NCI-H460 (cell line): Measurements from ENCODE around the gene LCOR. TPM values are rescaled to one million over a fixed set of nuclear protein-coding genes. Genes with fewer than 3 reads are reported as not detected.
A peak's percentile ranks its signal among the peaks of the same experiment; 100 is the strongest.

ENCODE experiments used
- DNase-seq: peaks from one replicate; pipeline ENCODE4 v3.0.0-alpha.2; 2016; ENCODE audit warnings: low read depth; ENCODE audit errors: extremely low read depth
- total RNA-seq: library from RNA; depleted of rRNA; stranded (reverse); fragments of >200 nt; shearing (Covaris generic); gene quantifications from 2 replicates; pipeline ENCODE4 v1.2.3, GENCODE V29; 2014

The LCOR gene
- total RNA-seq, 1 experiment from 2014 or later: 16.2 TPM

DNA sequence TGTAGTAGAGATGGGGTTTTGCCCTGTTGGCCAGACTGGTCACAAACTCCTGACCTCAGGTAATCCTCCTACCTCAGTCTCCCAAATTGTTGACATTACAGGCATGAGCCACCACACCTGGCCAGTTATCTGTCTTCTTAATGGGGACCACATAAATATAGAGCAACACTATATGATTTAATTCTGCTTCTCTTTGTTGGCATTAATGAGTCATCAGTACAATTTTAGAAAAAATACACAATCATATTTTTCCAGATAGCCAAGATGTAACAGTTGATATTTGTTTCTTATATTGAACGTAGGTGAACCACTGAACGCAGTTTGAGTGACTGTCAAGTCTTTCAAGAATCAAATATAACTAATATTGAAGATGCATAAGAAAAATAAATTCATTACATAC, 48.5 kb downstream of the LCOR start:
- no peak for DNase-seq

- no peak for DNase-seq
Observed at GRCh38 chr10:96889415-96890171, 57.5 kb downstream of the LCOR start.

DNA sequence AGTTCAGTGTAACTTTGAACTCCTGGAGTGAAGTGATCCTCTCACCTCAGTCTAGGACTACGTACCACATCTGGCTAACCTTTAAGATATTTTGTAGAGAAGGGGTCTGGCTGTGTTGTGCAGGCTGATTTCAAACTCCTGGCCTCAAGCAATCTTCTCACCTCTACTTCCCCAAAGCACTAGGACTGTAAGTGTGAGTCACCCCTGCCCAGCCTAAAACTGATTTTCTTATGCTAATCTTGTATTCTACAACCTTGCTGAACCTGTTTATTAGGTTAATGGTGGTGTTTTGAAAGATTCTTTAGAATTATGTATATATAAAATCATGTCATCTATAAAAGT, 58.0 kb downstream of the LCOR start:
- no peak for DNase-seq

GRCh38 chr10:96890580-96890979, 58.5 kb downstream of the LCOR start:
- no peak for DNase-seq

GRCh38 chr10:96891840-96892239, 59.7 kb downstream of the LCOR start:
- DNase-seq: no peak

DNA sequence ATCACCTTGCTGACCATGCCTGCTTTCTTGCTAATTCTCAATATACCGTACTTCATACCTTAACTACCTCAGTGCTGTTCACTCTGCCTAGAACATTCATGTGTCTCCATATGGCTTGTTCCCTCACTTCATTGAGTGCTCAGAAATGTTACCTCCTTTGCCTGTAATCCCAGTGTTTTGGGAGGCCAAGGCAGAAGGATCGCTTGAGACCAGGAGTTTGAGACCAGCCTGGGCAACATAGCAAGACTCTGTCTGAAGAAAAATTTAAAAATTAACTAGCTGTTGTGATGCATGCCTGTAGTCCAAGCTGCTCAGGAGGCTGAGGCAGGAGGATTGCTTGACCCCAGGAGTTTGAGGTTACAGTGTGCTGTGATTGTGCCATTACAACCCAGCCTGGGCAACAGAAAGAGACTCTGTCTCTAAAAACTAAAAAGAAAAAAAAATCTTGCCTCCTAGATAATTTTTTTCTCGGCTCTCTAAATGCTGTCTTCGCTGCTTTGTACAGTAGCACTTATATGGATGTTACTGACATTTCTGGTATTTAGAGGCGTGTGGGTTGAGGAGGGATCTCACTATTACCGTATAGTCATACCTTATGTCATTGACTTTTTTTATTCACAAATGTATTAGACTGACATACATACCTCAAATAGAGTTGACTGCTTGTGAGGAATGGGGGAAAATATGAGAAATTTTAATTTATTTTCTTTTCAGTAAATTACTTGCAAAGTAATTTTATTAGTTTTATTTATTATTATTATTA, 63.7 kb downstream of the LCOR start:
- DNase-seq: no peak

GRCh38 chr10:96896884-96897589, 64.9 kb downstream of the LCOR start:
- no peak for DNase-seq

GRCh38 chr10:96902117-96902516, 70.0 kb downstream of the LCOR start:
- DNase-seq: no peak

- no peak for DNase-seq
Observed at GRCh38 chr10:96902731-96903358, 70.7 kb downstream of the LCOR start.

DNA sequence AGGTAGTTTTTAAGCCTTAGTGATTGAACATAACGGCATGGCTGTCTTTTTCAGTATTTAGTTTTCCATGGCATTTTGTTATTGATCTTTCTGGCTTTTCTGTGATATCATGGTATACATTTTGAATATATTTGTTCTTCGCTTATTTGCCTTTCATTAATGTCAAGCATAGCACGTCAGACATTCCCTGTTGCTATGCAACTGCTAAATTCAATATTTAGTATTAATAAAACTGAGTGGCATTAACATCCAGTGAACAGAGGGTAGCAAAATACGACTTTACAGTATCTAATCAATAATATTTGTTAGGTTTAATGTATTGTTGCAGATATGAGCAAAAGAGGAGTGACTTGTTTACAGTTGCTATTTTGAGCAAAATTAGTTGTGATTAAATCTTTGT, 72.5 kb downstream of the LCOR start:
- no peak for DNase-seq

DNA sequence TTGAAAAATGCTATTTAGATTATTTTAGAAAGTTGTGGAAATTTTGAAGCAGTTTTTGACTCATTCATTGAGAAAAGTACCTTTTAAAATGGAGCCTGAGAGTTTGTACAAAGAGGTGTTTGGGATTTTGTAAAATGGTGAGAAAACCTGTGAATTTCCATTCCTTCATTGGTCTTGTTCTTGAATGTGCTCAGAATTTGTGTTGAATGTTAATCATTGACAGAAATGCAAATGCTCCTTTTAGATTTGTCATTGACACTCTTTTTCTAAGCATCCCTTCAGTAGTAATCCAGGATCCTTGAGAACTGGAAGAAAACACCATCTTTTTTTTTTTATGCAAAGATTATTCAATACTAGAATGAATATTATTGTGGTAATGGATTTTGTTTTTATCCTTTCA, 74.8 kb downstream of the LCOR start:
- DNase-seq: no peak

DNA sequence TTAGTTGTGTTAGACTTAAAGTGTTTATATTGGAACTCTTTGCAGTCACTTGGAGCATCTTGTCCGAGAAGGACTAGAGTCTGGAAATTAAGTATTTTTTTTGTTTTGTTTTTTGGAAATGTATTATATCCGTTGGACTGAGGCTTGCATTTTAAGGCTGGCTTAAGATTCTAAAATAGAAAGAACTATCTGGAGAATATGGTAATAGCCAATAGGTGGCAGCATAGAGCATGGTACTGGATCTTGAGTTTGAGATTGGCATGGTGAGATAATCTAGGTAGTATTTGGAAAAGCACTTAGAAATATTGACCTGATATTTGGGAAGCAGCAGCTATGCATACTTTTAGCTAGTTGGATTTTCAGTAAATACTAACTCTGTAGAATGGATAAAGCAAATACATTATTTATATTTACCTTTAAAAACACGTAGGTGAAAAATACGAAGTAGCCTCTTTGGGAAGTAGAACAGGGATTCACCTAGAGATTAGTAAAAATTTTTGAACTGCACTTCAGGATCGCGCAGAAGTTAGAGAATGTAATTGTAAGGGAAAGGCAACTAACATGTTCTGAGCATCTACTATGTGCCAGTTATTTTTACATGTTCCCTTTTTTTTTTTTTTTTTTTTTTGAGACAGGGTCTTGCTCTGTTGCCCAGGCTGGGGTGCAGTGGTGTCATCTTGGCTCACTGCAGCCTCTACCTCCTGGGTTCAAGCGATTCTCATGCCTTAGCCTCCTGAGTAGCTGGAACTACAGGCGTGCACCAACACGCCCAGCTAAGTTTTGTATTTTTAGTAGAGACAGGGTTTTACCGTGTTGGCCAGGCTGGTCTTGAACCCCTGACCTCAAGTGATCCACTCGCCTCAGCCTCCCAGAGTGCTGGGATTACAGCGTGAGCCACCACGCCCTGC, 78.6 kb downstream of the LCOR start:
- peak; percentile 49 for DNase-seq

GRCh38 chr10:96912405-96912804, 80.3 kb downstream of the LCOR start:
- DNase-seq: no peak

GRCh38 chr10:96913906-96914305, 81.8 kb downstream of the LCOR start:
- DNase-seq: no peak

GRCh38 chr10:96917628-96918027, 85.5 kb downstream of the LCOR start:
- DNase-seq: no peak

- no peak for DNase-seq
Observed at GRCh38 chr10:96918214-96919002, 86.3 kb downstream of the LCOR start.

DNA sequence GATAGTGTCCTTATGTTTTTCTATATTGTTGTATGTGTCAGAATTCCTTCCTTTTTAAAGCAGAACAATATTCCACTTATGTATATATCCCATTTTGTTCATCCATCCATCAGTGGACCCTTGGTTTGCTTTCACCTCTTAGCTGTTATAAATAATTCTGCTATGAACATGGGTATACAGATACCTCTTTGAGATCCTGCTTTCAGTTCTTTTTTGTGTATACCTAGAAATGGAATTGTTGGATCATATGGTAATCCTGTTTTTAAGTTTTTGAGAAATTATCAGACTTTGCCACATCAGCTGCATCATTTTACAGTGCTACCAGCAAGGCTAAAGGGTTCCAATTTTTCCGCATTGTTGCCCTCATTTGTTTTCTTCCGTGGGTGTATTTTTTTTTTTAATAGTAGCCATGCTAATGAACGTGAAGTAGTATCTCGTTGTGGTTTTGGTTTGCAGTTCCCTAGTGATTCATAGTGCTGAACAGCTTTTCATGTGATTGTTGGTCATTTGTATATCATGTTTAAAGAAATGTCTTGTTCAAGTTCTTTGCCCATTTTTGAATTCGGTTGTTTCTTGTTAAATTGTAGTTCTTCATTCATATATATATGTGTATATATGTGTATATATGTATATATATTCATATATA, 87.8 kb downstream of the LCOR start:
- no peak for DNase-seq

DNA sequence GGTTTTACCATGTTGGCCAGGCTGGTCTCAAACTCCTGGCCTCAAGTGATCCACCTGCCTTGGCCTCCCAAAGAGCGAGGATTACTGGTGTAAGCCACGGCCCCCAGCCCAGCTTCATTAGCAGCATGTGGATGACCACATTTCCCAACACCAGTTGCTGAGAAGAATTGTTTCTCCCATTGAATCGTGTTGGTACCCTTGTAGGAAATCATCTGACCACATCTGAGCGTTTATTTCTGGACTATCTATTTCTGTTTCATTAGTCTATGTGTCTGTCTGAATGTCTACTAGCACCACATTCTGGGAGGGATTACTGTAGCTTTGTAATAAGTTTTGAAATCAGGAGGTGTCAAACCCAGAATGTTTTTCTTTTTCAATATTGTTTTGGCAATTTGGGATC, 89.6 kb downstream of the LCOR start:
- DNase-seq: no peak
